SK-N-SH (cell line): ENCODE results near the gene DAB2IP. TPM values are rescaled to one million over a fixed set of nuclear protein-coding genes. Genes with fewer than 3 reads are reported as not detected.

Experiments used
- CTCF ChIA-PET: fragments of 300-600, 350-600 bp; formaldehyde crosslinking; extraction: SDS; loops from one replicate; lab custom pipeline; 2021; lab: Yijun Ruan, JAX
- POLR2A ChIA-PET: fragments of 350-600 bp; sonication (Branson Sonifier 250); formaldehyde crosslinking; extraction: SDS; loops from one replicate; lab custom pipeline; 2020; ENCODE audit warnings: antibody characterized with exemption, inconsistent platforms; lab: Yijun Ruan, JAX
- DNase-seq: peaks from one replicate; pipeline ENCODE4 v3.0.0; 2012
- H2AFZ ChIP-seq: fragments of 200-600 bp; sonication (generic); 2 replicates; pipeline ENCODE4 v1.8.1; 2016; ENCODE audit warnings: antibody characterized with exemption, mild to moderate bottlenecking, low read depth
- H3F3A ChIP-seq: fragments of 200-600 bp; sonication (generic); replicated peaks from 2 replicates; pipeline ENCODE3; 2016; ENCODE audit warnings: antibody characterized with exemption, mild to moderate bottlenecking; ENCODE audit not compliant: insufficient read depth
- H3K27ac ChIP-seq, 2 experiments: fragments of 200-500 bp in 1 of 2; fragments of 200-600 bp in 1 of 2; sonication (Bioruptor generic) in 1 of 2; sonication (generic), shearing (Covaris generic) in 1 of 2; 2 replicates each; pipeline versions ENCODE4 v1.5.1 to v1.6.1; 2014 to 2016; ENCODE audit warnings: low read depth in 2 of 2, inconsistent platforms in 1 of 2, low read length in 1 of 2, mild to moderate bottlenecking in 1 of 2, mixed read lengths in 1 of 2
- H3K27me3 ChIP-seq: fragments of 200-600 bp; sonication (generic), shearing (Covaris generic); 2 replicates; pipeline ENCODE4 v1.6.1; 2016; ENCODE audit warnings: mixed run types; ENCODE audit not compliant: insufficient read depth
- H3K36me3 ChIP-seq, 2 experiments: fragments of 200-500 bp in 1 of 2; fragments of 200-600 bp in 1 of 2; sonication (Bioruptor generic) in 1 of 2; sonication (generic) in 1 of 2; replicated peaks in 1 of 2; 2 replicates each; pipeline versions ENCODE3 to v1.5.1; 2014 to 2016; ENCODE audit warnings: low read length in 1 of 2, mild to moderate bottlenecking in 1 of 2; ENCODE audit not compliant: insufficient read depth in 2 of 2, control insufficient read depth in 1 of 2
- H3K4me1 ChIP-seq, 2 experiments: fragments of 200-500 bp in 1 of 2; fragments of 200-600 bp in 1 of 2; sonication (Bioruptor generic) in 1 of 2; sonication (generic), shearing (Covaris generic) in 1 of 2; 2 replicates each; pipeline versions ENCODE4 v1.5.1 to v1.6.1; 2014 to 2016; ENCODE audit warnings: low read depth in 1 of 2, low read length in 1 of 2, mixed run types in 1 of 2; ENCODE audit not compliant: insufficient read depth in 2 of 2, control insufficient read depth in 1 of 2
- H3K4me2 ChIP-seq: fragments of 200-600 bp; sonication (generic), shearing (Covaris generic); 2 replicates; pipeline ENCODE4 v1.6.1; 2017; ENCODE audit warnings: mixed run types
- H3K4me3 ChIP-seq, 2 experiments: fragments of 200-500 bp in 1 of 2; fragments of 200-600 bp in 1 of 2; sonication (Bioruptor generic) in 1 of 2; sonication (generic), shearing (Covaris generic) in 1 of 2; 2 replicates each; pipeline versions ENCODE4 v1.5.1 to v1.8.1; 2014 to 2016; ENCODE audit warnings: low read depth in 2 of 2, inconsistent platforms in 1 of 2, low read length in 1 of 2, mild to moderate bottlenecking in 1 of 2, mixed read lengths in 1 of 2, moderate library complexity in 1 of 2
- H3K79me2 ChIP-seq: fragments of 200-600 bp; sonication (generic); 2 replicates; pipeline ENCODE4 v1.8.1; 2017; ENCODE audit warnings: mild to moderate bottlenecking; ENCODE audit not compliant: insufficient read depth
- H3K9ac ChIP-seq: fragments of 200-600 bp; sonication (generic); 2 replicates; pipeline ENCODE4 v1.6.1; 2017; ENCODE audit warnings: mixed run types
- H3K9me2 ChIP-seq: fragments of 200-600 bp; sonication (generic); 2 replicates; pipeline ENCODE4 v1.6.1; 2017; ENCODE audit warnings: mixed run types
- H3K9me3 ChIP-seq: fragments of 200-600 bp; sonication (generic); 2 replicates; pipeline ENCODE4 v1.6.1; 2017; ENCODE audit warnings: mixed run types, mild to moderate bottlenecking, moderate library complexity
- H4K20me1 ChIP-seq: fragments of 200-600 bp; sonication (generic); 2 replicates; pipeline ENCODE4 v1.6.1; 2017; ENCODE audit warnings: mild to moderate bottlenecking, mixed run types; ENCODE audit not compliant: insufficient read depth
- CTCF ChIP-seq: fragments of 200-600 bp; sonication (generic); IDR thresholded peaks from 2 replicates; pipeline ENCODE4 v1.6.1; 2017; ENCODE audit warnings: antibody characterized with exemption, mild to moderate bottlenecking, moderate library complexity
- FOSL2 ChIP-seq: IDR thresholded peaks from 2 replicates; pipeline ENCODE4 v1.4.0; 2012; ENCODE audit warnings: low read depth, mild to moderate bottlenecking, moderate library complexity, borderline replicate concordance
- GABPA ChIP-seq: IDR thresholded peaks from 2 replicates; pipeline ENCODE4 v1.4.0; 2012; ENCODE audit warnings: low read depth, mild to moderate bottlenecking
- IRF3 ChIP-seq: fragments of 150-350 bp; IDR thresholded peaks from 2 replicates; pipeline ENCODE4 v1.6.1; 2016; ENCODE audit warnings: mild to moderate bottlenecking, low read depth, low read length
- MEF2A ChIP-seq: IDR thresholded peaks from 2 replicates; pipeline ENCODE4 v1.4.0; 2012; ENCODE audit warnings: low read depth, borderline replicate concordance
- MXI1 ChIP-seq: IDR thresholded peaks from 2 replicates; pipeline ENCODE4 v1.6.1; 2012; ENCODE audit warnings: mild to moderate bottlenecking, low read depth, low read length, improper control_type of control experiment
- NFIC ChIP-seq: IDR thresholded peaks from 2 replicates; pipeline ENCODE4 v1.4.0; 2012; ENCODE audit warnings: borderline replicate concordance
- POLR2AphosphoS5 ChIP-seq: IDR thresholded peaks from 2 replicates; pipeline ENCODE4 v1.6.1; 2012; ENCODE audit warnings: low read depth, low read length
- RAD21 ChIP-seq: IDR thresholded peaks from 2 replicates; pipeline ENCODE4 v1.6.1; 2012; ENCODE audit warnings: mild to moderate bottlenecking, low read length
- RXRA ChIP-seq: IDR thresholded peaks from 2 replicates; pipeline ENCODE4 v1.4.0; 2012; ENCODE audit warnings: low read depth, mild to moderate bottlenecking, borderline replicate concordance
- SIN3A ChIP-seq: IDR thresholded peaks from 2 replicates; pipeline ENCODE4 v1.6.1; 2012; ENCODE audit warnings: low read depth, mild to moderate bottlenecking, low read length, moderate library complexity, borderline replicate concordance
- SMC3 ChIP-seq: IDR thresholded peaks from 2 replicates; pipeline ENCODE4 v1.6.1; 2012; ENCODE audit warnings: low read depth, low read length, improper control_type of control experiment
- TCF12 ChIP-seq: IDR thresholded peaks from 2 replicates; pipeline ENCODE4 v1.4.0; 2012
- ZBTB33 ChIP-seq: IDR thresholded peaks from 2 replicates; pipeline ENCODE4 v1.4.0; 2012; ENCODE audit warnings: low read depth, borderline replicate concordance
- WGBS: methylation state at CpG from one replicate; pipeline ENCODE4 v1.1.6; 2017; ENCODE audit warnings: low lambda C conversion rate; 5-methylcytosine and 5-hydroxymethylcytosine counted together
- polyA plus RNA-seq, 3 experiments: library from polyadenylated mRNA; depleted of rRNA; stranded (reverse); fragments of >200 nt; gene quantifications; 2 replicates each; pipeline ENCODE4 v1.2.3, GENCODE V29; 2012

DAB2IP gene
- polyA plus RNA-seq, 1 of the 3 experiments (the other 2 are of a cell fraction), result 21.4 TPM

GRCh38 chr9:121684381-121685145 is 33.1 kb downstream of the DAB2IP start:
- peak; percentile 72 for DNase-seq
- Histone ChIP-seq H3K9me3 (no peaks in the 10 kb centered on the region), H3K4me3 (no peak overlapping the region), H3K79me2 (no peaks in the 10 kb centered on the region), H4K20me1 (0 out of 2 replicates have a peak, but pooled peaks cover 4% of the 10 kb centered on the region), H3F3A (no peaks in the 10 kb centered on the region), H3K27ac (no peak overlapping the region), H2AFZ (no peak overlapping the region), H3K9me2 (no peaks in the 10 kb centered on the region), H3K27me3 (no peaks in the 10 kb centered on the region), H3K36me3 (peaks cover 7 to 11% of the 10 kb centered on the region in 2 experiments), H3K4me1 (peaks cover 0 to 4% of the 10 kb centered on the region in 2 experiments; a peak in 1 of 4 replicates), H3K4me2 (no peak overlapping the region), H3K9ac (no peak overlapping the region)
- ChIA-PET CTCF (interaction anchor here (0.6 to 13.8 kb wide), 29 partner anchors 11 to 311 kb away, joined by 3 to 194 read pairs (median 4); no protein-coding TSS in a partner anchor), POLR2A (no interaction called here)
- TF ChIP-seq MEF2A, result no peak
- TF ChIP-seq SMC3, result peak; percentile 76
- TF ChIP-seq POLR2AphosphoS5, result no peak
- TF ChIP-seq FOSL2, result no peak
- peak; percentile 65 for TF ChIP-seq CTCF
- no peak for TF ChIP-seq IRF3
- TF ChIP-seq RAD21, result peak; percentile 60
- WGBS, result 82% methylated on average over 14 of the region's 19 CpGs

GRCh38 chr9:121685146-121685794 is 33.8 kb downstream of the DAB2IP start:
- Histone ChIP-seq H4K20me1 (0 out of 2 replicates have a peak, but pooled peaks cover 4% of the 10 kb centered on the region), H3K27ac (no peak overlapping the region), H3K4me2 (no peak overlapping the region), H3K9me2 (no peaks in the 10 kb centered on the region), H3K36me3 (peaks cover 7 to 11% of the 10 kb centered on the region in 2 experiments), H3K4me1 (peaks cover 0 to 4% of the 10 kb centered on the region in 2 experiments; a peak in 1 of 4 replicates), H3K79me2 (no peaks in the 10 kb centered on the region), H3K4me3 (no peak overlapping the region), H3K9ac (no peak overlapping the region), H3K9me3 (no peaks in the 10 kb centered on the region), H3F3A (no peaks in the 10 kb centered on the region), H2AFZ (no peak overlapping the region), H3K27me3 (no peaks in the 10 kb centered on the region)
- 85% methylated on average over 11 of the region's 14 CpGs for WGBS
- ChIA-PET CTCF (interaction anchor here (0.6 to 13.8 kb wide), 11 partner anchors 12 to 311 kb away, joined by 3 to 194 read pairs (median 10); no protein-coding TSS in a partner anchor), POLR2A (no interaction called here)
- no peak for DNase-seq
- TF ChIP-seq SIN3A (no peak), MEF2A (no peak), GABPA (no peak), NFIC (no peak), RXRA (no peak), MXI1 (no peak), ZBTB33 (no peak), CTCF (no peak), IRF3 (no peak), POLR2AphosphoS5 (no peak), TCF12 (no peak)
